B cell (primary cell): ENCODE results near the gene SPATA24.

Experiments
- EZH2 ChIP-seq: IDR thresholded peaks from 2 replicates; pipeline ENCODE4 v1.6.1; 2012; ENCODE audit warnings: borderline replicate concordance, low read depth, mild to moderate bottlenecking, moderate library complexity, low read length; ENCODE audit not compliant: insufficient read depth, poor library complexity, severe bottlenecking
- TF ChIP-seq, protein P1 (sequence below): fragments of 200-600 bp; IDR thresholded peaks from one replicate; pipeline ENCODE4 v1.8.0; 2022; ENCODE audit warnings: antibody characterized with exemption, mild to moderate bottlenecking

DNA sequence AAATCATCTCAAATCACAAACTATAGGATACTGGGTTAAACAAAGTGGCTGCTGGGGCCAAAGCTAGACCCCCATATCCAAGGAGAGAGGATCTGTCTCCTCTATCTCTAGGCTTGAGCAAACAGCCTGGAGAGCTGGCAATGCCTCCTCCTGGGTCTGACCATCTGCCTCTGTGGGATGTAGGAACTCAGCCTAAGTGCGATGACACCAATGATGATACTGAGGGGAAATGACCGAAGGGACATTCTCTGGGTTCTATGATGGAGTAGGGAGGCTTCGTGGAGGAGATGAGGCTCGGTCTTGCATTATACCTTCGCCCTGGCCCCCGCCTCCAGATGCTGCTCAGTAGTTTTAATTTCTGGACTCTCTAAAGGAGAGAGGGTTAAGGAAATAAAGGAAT, 9.3 kb upstream of the SPATA24 start:
- TF ChIP-seq, protein P1, sequence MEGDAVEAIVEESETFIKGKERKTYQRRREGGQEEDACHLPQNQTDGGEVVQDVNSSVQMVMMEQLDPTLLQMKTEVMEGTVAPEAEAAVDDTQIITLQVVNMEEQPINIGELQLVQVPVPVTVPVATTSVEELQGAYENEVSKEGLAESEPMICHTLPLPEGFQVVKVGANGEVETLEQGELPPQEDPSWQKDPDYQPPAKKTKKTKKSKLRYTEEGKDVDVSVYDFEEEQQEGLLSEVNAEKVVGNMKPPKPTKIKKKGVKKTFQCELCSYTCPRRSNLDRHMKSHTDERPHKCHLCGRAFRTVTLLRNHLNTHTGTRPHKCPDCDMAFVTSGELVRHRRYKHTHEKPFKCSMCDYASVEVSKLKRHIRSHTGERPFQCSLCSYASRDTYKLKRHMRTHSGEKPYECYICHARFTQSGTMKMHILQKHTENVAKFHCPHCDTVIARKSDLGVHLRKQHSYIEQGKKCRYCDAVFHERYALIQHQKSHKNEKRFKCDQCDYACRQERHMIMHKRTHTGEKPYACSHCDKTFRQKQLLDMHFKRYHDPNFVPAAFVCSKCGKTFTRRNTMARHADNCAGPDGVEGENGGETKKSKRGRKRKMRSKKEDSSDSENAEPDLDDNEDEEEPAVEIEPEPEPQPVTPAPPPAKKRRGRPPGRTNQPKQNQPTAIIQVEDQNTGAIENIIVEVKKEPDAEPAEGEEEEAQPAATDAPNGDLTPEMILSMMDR = no peak
- TF ChIP-seq EZH2 = no peak
